SKM-1 (cell line): ENCODE data around the gene DDX52.

Experiments
- DNase-seq: peaks from one replicate; lab custom pipeline; 2025; ENCODE audit not compliant: unreplicated experiment; lab: John Stamatoyannopoulos, UW

Gene DDX52

DNA sequence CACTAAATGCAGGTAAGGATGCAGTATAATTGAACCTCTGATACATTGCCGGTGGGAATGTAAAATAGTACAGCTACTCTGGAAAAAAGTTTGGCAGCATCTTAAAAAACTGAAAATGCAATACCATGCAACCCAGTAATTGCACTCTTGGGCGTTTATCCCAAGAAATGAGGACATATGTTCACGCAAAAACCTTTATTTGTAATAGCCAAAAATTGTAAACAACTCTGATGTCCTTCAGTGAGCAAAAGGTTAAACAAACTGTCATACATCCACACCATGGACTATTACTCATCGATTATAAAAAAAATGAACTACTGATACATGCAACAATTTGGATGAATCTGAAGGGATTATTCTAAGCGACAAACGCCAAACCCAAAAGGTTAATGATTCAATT lies 51.0 kb downstream of the DDX52 start:
- no peak for DNase-seq

DNA sequence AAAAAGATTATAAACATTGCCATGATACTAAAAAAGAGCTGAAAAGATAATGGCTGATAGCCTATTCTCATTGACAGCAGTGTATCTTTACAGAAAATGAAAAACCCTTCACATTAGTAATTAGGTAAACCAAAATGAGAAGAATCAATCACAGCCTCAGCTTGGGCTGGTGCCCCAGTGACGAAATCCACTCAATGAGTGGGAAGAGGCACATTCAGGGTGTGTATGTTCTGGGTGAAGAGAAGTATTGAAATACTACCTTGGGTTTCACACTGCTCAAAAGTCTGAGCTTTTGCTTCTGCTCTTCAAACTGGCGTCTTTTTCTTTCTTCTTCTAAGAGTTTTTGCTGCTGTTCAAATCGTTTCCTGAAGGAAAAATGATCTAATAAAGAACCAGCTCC lies 58.2 kb downstream of the DDX52 start:
- no peak for DNase-seq

DNA sequence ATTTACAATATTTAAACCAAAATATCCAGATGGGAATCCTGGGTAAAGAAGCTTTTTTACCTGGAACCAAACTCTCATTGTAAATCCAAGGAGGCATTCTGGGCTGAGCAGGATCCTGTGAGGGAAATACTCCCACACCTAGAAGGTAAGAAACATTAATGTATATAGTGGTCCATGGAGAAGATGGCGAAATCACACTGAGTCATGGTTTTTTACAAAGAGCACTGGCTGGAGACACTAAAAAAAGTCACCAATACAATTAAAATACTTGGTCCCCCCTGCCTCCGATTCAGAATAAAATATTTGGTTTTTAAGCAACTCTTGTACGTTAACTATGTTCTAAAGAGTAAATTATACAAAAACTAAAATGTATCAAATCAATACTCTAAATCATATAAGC lies 67.0 kb downstream of the DDX52 start:
- no peak for DNase-seq

DNA sequence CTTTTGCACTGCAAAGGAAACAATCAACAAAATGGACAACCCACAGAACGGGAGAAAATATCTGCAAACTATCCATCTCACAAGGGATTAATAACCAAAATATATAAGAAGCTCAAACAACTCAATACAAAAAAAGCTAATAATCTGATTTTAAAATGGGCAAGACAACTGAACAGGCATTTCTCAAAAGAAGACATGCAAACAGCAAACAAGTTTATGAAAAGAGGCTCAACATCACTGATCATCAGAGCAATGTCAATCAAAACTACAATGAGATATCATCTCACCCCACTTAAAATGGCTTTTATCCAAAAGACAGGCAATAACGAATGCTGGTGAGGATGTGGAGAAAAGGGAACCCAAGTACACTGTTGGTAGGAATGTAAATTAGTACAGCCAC lies 68.8 kb downstream of the DDX52 start:
- no peak for DNase-seq

DNA sequence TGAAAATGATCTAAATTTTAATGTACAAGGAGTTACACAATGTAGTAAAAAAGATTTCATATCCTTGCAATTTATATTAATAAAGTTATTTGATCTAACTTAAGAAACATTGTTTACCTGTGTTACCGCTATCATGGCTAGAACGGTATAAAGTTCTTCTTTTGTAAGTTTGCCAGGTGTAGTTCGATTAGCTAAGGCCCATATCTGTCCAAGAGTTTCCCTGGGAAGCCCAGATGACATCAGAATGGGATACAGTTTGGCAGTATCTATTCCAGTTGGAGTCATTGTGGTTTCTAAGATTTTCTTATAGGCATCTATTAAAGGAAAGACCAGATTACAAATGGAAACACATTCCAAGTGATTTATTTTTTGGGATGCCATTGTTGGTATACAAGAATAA lies 71.6 kb downstream of the DDX52 start:
- DNase-seq = no peak

DNA sequence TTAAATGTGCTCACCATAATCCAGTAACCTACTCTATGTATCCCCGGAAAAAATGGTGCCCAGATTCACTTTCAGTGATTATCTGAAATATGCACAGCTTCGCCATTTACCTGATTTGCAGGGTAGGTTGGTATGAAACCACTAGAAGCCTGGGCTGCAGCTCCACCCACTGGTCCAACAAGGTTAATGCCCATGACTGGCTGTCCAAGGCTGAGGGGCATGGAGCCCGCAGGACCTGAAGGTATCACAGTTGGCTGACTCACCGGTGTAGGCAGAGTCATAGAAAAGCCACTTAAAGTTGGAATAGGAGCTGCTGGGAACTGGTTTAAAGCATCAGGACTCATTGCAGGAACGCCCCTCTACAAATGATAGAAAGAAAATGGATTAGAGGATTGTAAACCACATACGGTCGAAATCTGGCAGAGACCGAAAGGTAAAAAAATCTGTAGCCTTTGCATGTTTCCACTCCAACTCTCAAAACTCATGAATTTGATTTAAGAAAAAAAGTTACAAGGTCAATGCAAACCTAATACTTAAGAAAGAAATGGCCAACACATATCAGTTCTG lies 72.6 kb downstream of the DDX52 start:
- DNase-seq = no peak

DNA sequence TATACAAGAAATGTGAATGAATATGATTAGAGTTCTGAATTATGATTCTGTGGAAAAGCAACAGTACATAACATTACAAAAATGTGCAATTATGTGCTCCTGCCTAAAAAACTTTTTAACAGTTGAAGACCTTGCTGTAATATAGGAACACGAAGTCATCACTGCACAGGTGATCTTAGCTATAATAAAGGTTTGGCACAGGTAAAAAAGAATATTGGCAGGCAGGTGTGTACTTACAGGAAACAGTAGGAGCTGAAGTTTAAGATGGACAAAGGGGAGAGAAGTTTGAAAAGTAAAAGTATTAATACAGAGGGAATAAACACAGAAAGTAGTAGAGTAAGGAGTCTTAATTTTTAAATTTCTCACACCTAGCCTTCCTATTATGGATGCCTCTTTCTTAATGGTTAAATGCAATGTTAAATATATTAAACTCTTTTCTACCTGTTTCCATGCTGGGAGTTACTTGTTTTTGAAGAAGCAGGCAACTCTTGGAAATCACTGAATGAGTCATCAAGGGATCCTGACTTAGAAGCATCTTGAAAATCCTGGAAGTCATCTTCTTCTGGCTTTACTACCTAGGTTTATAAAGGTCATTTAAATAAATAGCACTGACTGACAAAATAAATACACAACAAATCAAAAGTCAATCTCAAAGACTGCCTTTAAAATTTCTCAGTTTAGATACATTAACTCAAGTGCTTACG lies 74.7 kb downstream of the DDX52 start:
- no peak for DNase-seq

DNA sequence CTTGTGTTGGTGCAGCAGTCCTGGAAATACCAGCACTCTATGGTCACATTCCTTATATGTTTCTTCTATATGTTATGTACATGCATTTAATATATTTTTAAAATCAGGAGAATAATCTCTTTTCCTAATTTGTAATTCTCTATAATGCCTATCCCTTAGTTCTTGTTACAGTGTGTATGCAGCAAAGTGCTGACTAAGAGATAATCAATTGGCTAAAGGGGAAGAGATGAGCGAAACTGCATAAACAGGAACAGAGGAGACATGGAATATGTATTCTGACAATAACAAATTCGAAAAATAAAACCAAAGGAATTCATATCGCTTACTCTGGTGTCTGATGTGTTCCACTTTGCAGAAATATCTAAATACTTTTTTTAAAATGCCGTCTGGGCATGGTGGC lies 75.7 kb downstream of the DDX52 start:
- no peak for DNase-seq

DNA sequence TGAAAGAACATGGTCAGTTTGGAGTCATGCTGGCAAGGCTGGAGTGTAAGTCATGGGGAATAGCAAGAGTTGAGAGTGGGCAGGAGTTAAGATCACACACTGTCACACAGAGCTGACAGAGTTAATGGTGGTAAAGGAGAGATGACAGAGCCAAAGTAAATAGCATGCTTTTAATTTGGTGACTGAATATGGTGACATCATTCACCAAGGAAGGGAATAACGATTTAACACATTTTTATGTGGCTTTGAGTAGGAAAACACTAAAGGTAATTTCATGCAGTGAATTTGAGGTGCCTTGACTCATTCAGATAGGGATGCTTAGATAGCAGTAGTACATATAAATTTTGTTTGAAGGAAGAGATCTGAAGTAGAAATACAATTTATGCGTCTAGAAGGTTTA lies 76.1 kb downstream of the DDX52 start:
- no peak for DNase-seq

DNA sequence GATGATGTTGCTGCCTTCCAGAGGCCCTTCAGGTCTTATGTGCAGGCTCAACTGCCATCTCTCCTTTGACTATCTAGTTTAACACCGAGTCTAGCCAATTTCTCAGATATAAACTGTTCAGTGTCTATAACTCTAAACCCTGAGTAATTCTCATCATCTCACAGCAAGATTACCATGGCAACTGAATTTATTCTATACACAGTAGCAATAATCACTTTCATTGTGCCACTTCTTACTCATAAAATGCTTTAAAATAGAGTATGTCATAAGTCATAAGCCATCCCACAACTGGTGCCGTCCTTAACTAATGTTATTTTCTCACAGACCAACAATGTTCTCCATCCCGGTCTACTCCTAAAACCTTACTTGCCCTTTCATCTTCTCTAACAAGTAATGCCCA lies 79.0 kb downstream of the DDX52 start:
- DNase-seq = no peak

DNA sequence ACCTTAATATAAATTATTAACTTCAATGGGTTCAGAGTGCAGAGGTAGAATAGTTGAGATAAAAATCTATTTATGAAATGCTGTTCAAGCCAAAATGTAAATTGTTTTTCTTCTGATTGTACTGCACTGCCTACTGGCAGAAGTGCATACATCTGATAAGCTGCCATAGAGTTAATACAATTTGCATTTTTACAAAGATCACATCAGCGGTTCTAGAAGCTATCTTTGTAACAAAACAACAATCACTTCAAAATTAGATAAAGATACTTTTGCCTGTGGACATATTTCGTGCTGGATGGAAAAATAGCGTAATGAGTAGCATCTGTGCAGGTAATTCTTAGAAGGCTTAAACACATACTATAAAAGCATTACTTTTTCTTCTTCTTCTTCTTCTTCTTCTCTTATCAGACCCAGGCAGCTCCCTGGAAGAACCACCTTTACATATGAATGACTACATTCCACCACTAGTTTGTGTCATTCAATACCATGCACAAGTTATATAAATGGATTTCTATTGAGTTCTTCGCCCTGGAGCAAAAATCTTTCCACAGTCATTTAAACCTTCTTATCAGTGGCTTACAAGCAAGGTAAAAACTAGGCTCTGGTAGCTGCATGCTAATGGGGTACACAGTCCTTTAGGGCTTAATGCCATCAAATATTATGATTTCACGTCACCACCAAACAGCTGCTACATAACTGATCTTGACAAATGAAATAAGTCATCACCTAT lies 81.1 kb downstream of the DDX52 start:
- DNase-seq = no peak
